GM21367 (cell line): ENCODE results near the gene BMPR2.
"Not testable (repeated sequence)": the region's sequence is repeated elsewhere in the genome, so short reads cannot be mapped to it uniquely, and the experiment has no call there.

Source experiments
- ATAC-seq: cut with Tn5 transposase; IDR thresholded peaks from one replicate; pipeline ENCODE4 v1.9.1; 2021; ENCODE audit not compliant: unreplicated experiment

Gene BMPR2

GRCh38 chr2:202444000-202444399 lies 67.9 kb downstream of the BMPR2 start:
- ATAC-seq = no peak

DNA sequence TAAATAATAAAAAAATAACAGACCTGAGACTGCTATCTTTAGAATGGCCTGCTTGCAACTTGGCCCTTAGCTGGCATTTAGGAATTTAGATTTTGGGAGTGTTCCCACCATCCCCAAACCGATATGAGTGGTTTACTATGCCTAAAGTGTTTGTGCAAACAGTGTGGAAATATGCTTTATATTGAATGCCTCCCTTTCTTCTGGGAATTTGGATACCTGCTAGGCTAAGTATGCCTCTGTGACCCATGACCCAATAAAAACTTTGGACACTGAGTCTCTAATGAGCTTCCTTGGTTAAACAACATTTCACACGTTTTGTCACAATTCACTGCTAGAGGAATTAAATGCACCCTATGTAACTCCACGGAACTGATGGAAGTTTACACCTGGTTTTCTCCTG lies 73.2 kb downstream of the BMPR2 start:
- ATAC-seq = no peak

- ATAC-seq = no peak
Measured at GRCh38 chr2:202450785-202451184, 74.7 kb downstream of the BMPR2 start.

GRCh38 chr2:202452744-202453143 lies 76.6 kb downstream of the BMPR2 start:
- no peak for ATAC-seq

DNA sequence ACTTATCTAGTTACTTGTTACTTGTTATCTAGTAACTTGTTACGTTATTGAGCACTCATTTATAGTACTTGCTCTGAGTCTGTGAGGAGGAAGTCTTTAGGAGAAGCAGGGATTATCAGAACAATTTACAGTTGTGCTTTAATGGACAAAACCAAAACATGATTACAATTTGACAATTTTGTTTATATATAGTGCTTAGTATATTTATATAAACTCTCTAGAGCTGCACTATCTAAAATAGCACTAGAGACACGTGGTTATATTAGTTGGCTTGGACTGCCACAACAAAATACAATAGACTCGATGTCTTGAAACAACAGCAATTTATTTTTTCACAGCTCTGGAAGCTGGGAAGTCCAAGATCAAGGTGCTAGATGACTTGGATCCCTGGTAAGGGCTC lies 78.4 kb downstream of the BMPR2 start:
- no peak for ATAC-seq

- no peak for ATAC-seq
Measured at GRCh38 chr2:202455114-202455513, 79.0 kb downstream of the BMPR2 start.

DNA sequence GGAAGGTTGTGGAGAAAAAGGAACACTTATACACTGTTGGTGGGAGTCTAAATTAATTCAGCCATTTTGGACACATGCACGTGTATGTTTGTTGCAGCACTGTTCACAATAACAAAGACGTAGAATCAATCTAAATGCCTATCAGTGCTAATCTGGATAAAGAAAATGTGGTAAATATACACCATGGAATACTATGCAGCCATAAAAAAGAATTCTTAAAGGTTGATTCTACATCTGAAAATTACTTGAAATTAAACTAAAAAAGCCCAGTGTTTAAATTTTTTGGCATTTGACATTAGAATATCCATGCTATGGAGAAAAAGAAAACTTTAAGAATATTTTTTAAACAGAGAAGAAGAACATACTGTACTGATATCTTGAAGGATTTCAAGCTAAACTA lies 84.0 kb downstream of the BMPR2 start:
- no peak for ATAC-seq

DNA sequence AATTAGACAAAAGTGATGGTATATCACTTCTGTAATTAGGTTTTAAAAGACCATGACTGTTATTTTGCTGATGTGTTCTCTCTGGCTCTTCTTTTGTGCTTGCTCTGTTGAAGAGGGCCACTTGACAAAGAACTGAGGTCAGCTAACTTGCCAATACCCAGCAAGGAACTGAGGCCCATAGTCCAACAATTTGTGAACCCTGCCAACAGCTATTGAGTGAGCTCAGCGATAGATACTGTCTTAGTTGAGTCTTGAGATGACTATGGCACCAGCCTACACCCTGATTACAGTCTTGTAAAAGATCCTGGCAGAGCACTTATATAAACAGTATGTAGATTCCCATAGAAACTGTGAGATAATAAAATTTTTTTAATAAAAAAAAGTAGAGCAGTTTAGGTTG lies 103.0 kb downstream of the BMPR2 start:
- no peak for ATAC-seq

- no peak for ATAC-seq
Measured at GRCh38 chr2:202479610-202480009, 103.5 kb downstream of the BMPR2 start.

GRCh38 chr2:202486351-202486750 lies 110.2 kb downstream of the BMPR2 start:
- ATAC-seq = no peak

DNA sequence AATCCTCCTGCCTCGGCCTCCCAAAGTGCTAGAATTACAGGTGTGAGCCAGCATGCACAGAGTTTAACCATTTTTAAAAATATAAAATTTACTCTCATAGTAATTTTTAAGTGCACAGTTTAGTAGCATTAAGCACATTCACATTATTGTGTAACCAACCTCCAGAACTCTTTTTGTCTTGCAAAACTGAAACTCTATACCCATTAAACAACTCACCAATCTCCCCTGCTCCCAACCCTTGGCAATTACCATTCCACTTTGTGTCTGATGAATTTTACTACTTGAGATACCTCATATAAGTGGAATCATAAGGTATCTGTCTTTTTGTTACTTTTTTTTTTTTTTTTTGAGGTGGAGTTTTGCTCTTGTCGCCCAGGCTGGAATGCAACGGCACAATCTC lies 112.5 kb downstream of the BMPR2 start:
- ATAC-seq = no peak

DNA sequence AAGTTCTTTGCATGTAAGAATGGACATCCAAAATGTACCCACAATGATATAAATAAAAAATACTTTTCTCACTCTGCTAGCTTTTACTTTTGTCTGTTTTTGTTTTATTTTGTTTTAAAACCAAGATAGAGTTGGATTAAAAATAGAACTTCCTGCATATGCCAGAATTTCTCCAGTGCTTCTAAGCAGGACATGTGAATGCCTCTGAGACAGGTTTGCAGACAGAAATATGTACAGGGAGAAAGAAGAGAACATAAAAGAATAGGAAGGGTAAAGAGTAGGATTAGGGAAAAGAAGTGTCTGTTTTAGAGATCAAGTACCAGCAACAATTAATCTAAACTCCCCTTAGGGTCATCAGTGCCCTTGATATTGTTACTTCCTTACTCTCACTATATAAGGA lies 114.4 kb downstream of the BMPR2 start:
- ATAC-seq = no peak

GRCh38 chr2:202491514-202491913 lies 115.4 kb downstream of the BMPR2 start:
- no peak for ATAC-seq

DNA sequence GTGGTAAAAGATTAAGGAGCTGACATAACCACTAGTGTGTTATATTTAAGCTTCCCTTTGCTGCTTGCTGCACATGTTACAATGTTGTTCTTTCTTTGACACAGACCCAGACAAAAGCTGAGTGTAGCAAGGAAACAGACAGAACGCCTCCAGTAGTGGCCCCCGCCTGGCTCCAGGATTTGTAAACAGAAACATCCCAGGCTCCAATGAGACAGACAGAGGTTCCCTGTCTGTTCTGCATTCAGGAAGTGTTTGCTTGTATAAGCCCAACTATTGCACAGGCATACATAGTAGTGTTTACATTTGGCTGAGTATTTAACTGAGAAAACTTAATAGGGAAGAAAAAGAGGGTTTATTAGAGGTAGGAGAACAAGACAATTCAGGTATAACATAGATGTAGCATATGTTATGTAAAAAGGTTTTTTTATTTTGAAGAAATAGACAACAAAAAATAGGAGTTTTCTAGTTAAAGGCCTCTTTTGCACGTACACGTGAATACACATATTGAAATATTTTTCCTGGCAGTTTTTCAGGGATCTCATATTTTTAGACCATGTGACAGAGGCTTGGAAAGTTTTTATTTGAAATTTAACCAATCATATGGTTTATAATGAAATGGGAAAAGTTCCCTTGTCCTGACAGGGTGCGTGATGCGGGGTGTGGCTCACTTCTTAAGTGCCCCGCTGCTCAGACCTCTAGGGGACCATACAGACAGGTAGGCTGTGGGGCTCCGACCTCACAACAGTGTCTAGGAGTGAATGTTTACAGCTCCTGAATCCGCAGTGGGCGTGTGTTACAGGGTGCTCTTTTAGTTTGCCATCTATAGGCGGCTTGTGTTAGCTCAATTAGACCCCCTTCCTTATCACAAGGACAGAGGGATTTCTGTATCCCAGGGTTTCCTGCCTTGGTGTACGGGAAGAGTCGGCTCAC lies 118.4 kb downstream of the BMPR2 start:
- ATAC-seq = no peak

DNA sequence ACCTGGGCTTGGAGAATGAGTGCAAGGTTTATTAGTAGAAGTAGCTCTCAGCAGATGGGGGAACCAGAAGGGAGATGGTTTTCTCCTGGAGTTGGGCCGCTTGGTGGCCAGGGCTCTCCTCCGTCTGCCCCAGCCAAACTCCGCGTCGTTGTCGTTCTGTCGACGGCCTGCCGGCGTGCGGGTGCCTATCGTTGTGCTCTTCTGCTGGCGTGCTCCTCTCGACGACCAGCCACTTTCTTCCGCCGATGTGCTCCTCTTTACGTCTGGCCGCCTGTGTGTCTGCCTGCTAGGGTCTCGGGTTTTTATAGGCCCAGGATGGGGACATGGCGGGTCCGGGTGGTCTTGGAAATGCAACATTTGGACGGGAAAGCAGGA lies 119.1 kb downstream of the BMPR2 start:
- ATAC-seq = no peak

GRCh38 chr2:202496835-202497472 lies 120.8 kb downstream of the BMPR2 start:
- ATAC-seq = not testable (repeated sequence)

GRCh38 chr2:202497473-202497866 lies 121.3 kb downstream of the BMPR2 start:
- ATAC-seq = not testable (repeated sequence)

- ATAC-seq = not testable (repeated sequence)
Measured at GRCh38 chr2:202499841-202500240, 123.7 kb downstream of the BMPR2 start.

DNA sequence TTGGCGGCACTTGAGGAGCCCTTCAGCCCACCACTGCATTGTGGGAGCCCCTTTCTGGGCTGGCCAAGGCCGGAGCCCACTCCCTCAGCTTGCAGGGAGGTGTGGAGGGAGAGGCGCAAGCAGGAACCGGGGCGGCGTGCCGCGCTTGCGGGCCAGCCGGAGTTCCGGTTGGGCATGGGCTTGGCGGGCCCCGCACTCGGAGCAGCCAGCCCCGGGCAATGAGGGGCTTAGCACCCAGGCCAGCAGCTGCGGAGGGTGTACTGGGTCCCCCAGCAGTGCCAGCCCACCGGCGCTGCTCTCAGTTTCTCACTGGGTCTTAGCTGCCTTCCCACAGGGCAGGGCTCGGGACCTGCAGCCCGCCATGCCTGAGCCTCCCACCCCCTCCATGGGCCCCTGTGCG lies 127.1 kb downstream of the BMPR2 start:
- not testable (repeated sequence) for ATAC-seq

DNA sequence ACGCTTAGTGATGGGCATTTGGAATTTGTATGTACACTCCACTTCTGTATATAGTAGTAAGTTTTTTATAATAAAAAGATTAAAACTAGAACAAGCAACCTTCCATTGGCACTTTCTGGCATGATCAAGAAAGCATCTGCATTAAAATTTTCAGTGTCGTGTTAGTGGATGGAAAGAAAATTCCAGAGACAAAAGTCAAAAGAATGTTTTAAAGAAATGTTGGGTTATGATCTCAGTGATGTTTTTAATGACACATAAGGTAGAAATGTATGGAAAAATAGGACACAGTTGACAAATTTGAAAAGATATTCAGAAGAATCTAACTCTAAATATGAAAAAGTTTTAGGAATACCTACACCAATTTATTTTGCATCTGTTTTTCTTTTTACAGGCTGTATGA lies 132.6 kb downstream of the BMPR2 start:
- no peak for ATAC-seq

DNA sequence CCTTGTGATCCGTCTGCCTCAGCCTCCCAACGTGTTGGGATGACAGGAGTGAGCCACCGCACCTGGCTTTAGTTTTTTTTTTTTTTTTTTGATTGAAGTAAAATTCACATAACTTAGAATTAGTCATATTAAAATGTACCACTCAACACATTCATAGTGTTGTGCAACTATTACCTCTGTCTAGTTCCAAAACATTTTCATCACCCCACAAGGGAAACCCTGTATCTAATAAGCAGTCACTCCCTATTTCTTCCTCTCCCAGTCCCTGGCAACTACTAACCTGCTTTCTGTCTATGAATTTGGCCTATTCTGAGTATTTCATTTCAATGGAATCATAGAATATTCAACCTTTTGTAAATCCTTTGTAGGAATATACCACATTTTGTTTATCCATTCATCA lies 134.8 kb downstream of the BMPR2 start:
- ATAC-seq = no peak

GRCh38 chr2:202512176-202512575 lies 136.0 kb downstream of the BMPR2 start:
- no peak for ATAC-seq
